ENCODE measurements around the gene GAB4. TPM values are rescaled to one million over a fixed set of nuclear protein-coding genes. Genes with fewer than 3 reads are reported as not detected.

GAB4 gene
- total and polyA plus RNA-seq, 4 donors: not detected

- no peak for DNase-seq (ENCODE audit: low spot score)
- WGBS: 70% methylated on average over 6 of the region's 6 CpGs
- Histone ChIP-seq H3K27ac (ENCODE audit: low read depth in 1 of 2, low read length in 2 of 2) (no peak overlapping the region), H3K4me1 (ENCODE audit: control insufficient read depth in 4 of 4, insufficient read depth in 4 of 4, low read length in 3 of 4) (no peaks in the 10 kb centered on the region), H3K27me3 (ENCODE audit: control insufficient read depth in 4 of 4, insufficient read depth in 4 of 4, low read length in 3 of 4) (peaks cover 0 to 6% (median 0%) of the 10 kb centered on the region in 4 donors), H3K9ac (ENCODE audit: low read depth in 1 of 2, low read length in 2 of 2) (no peak overlapping the region), H3K9me3 (ENCODE audit: control insufficient read depth in 4 of 4, low read length in 3 of 4) (no peaks in the 10 kb centered on the region), H3K36me3 (ENCODE audit: control insufficient read depth in 4 of 4, insufficient read depth in 3 of 4, low read depth in 1 of 4, low read length in 3 of 4) (no peaks in the 10 kb centered on the region), H3K4me3 (ENCODE audit: low read depth in 1 of 3, low read length in 3 of 3) (no peak overlapping the region)
- TF ChIP-seq HNF4A (conservative IDR thresholded peaks at IDR 0.05): no peak
- TF ChIP-seq REST (IDR thresholded peaks at IDR 0.05): no peak
- no peak for TF ChIP-seq RAD21 (IDR thresholded peaks at IDR 0.05)
- TF ChIP-seq YY1 (IDR thresholded peaks at IDR 0.05): no peak
- TF ChIP-seq RXRA (IDR thresholded peaks at IDR 0.05): no peak
- TF ChIP-seq EGR1 (IDR thresholded peaks at IDR 0.05; ENCODE audit: low read depth in 2 of 2): no peak
These were observed 18.1 kb downstream of the GAB4 start for GRCh38 chr22:16989915-16990314.

- Histone ChIP-seq H3K36me3 (ENCODE audit: control insufficient read depth in 4 of 4, insufficient read depth in 3 of 4, low read depth in 1 of 4, low read length in 3 of 4) (no peaks in the 10 kb centered on the region), H3K9me3 (ENCODE audit: control insufficient read depth in 4 of 4, low read length in 3 of 4) (peaks cover 0 to 5% (median 3%) of the 10 kb centered on the region in 4 donors), H3K4me1 (ENCODE audit: control insufficient read depth in 4 of 4, insufficient read depth in 4 of 4, low read length in 3 of 4) (no peaks in the 10 kb centered on the region), H3K27ac (ENCODE audit: low read depth in 1 of 2, low read length in 2 of 2) (no peak overlapping the region), H3K27me3 (ENCODE audit: control insufficient read depth in 4 of 4, insufficient read depth in 4 of 4, low read length in 3 of 4) (peaks cover 0 to 8% (median 0%) of the 10 kb centered on the region in 4 donors), H3K9ac (ENCODE audit: low read depth in 1 of 2, low read length in 2 of 2) (no peak overlapping the region), H3K4me3 (ENCODE audit: low read depth in 1 of 3, low read length in 3 of 3) (no peak overlapping the region)
- DNase-seq (ENCODE audit: low spot score): no peak
- WGBS: 76% methylated on average over 6 of the region's 6 CpGs
- TF ChIP-seq FOXA1 (IDR thresholded peaks at IDR 0.05) (no peak), NR2F2 (IDR thresholded peaks at IDR 0.05) (no peak), ZBTB33 (IDR thresholded peaks at IDR 0.05) (no peak)
These were observed 19.8 kb downstream of the GAB4 start for GRCh38 chr22:16988257-16988656.

GRCh38 chr22:16987822-16988221 lies 20.2 kb downstream of the GAB4 start:
- Histone ChIP-seq H3K4me3 (ENCODE audit: low read depth in 1 of 3, low read length in 3 of 3) (no peak overlapping the region), H3K27me3 (ENCODE audit: control insufficient read depth in 4 of 4, insufficient read depth in 4 of 4, low read length in 3 of 4) (peaks cover 0 to 7% (median 0%) of the 10 kb centered on the region in 4 donors), H3K9me3 (ENCODE audit: control insufficient read depth in 4 of 4, low read length in 3 of 4) (peaks cover under 1 to 10% (median 3%) of the 10 kb centered on the region in 4 donors), H3K9ac (ENCODE audit: low read depth in 1 of 2, low read length in 2 of 2) (no peak overlapping the region), H3K36me3 (ENCODE audit: control insufficient read depth in 4 of 4, insufficient read depth in 3 of 4, low read depth in 1 of 4, low read length in 3 of 4) (no peaks in the 10 kb centered on the region), H3K4me1 (ENCODE audit: control insufficient read depth in 4 of 4, insufficient read depth in 4 of 4, low read length in 3 of 4) (no peaks in the 10 kb centered on the region), H3K27ac (ENCODE audit: low read depth in 1 of 2, low read length in 2 of 2) (no peak overlapping the region)
- TF ChIP-seq CTCF (IDR thresholded peaks at IDR 0.05; ENCODE audit: low read depth, low read length, missing input control) (no peak), TAF1 (conservative IDR thresholded peaks at IDR 0.05) (no peak), ATF3 (IDR thresholded peaks at IDR 0.05) (no peak), MAX (IDR thresholded peaks at IDR 0.05) (no peak), EGR1 (IDR thresholded peaks at IDR 0.05; ENCODE audit: low read depth in 2 of 2) (no peak), YY1 (IDR thresholded peaks at IDR 0.05) (no peak), NR2F2 (IDR thresholded peaks at IDR 0.05) (no peak)
- 72% methylated on average over 7 of the region's 7 CpGs for WGBS
- no peak for DNase-seq (ENCODE audit: low spot score)

Data from liver (tissue), 9 donors.